Measurements from ENCODE around the gene PIK3CD. TPM values are rescaled to one million over a fixed set of nuclear protein-coding genes. Genes with fewer than 3 reads are reported as not detected.

Gene PIK3CD
- polyA plus RNA-seq, 1 experiment = 9.0 TPM

GRCh38 chr1:9634582-9634981, 16.9 kb upstream of the PIK3CD start:
- POLR2A ChIA-PET = no interaction called here
- H3K9me3 ChIP-seq (ENCODE audit: control insufficient read depth, insufficient read depth, low read length) = 0 out of 2 replicates have a peak, but pooled peaks cover 4% of the 10 kb centered on the region
- H3K4me3 ChIP-seq (ENCODE audit: low read depth, low read length) = no peak overlapping the region
- H3K27ac ChIP-seq (ENCODE audit: low read depth, low read length) = no peak overlapping the region
- TF ChIP-seq, protein P1, sequence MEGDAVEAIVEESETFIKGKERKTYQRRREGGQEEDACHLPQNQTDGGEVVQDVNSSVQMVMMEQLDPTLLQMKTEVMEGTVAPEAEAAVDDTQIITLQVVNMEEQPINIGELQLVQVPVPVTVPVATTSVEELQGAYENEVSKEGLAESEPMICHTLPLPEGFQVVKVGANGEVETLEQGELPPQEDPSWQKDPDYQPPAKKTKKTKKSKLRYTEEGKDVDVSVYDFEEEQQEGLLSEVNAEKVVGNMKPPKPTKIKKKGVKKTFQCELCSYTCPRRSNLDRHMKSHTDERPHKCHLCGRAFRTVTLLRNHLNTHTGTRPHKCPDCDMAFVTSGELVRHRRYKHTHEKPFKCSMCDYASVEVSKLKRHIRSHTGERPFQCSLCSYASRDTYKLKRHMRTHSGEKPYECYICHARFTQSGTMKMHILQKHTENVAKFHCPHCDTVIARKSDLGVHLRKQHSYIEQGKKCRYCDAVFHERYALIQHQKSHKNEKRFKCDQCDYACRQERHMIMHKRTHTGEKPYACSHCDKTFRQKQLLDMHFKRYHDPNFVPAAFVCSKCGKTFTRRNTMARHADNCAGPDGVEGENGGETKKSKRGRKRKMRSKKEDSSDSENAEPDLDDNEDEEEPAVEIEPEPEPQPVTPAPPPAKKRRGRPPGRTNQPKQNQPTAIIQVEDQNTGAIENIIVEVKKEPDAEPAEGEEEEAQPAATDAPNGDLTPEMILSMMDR (IDR thresholded peaks at IDR 0.05; ENCODE audit: low read depth, low read length) = no peak
- CTCF ChIA-PET = interaction anchor here (1.0 to 1.2 kb wide), 2 partner anchors 8 to 183 kb away, joined by 3 to 4 read pairs; no protein-coding TSS in a partner anchor
- H3K27me3 ChIP-seq (ENCODE audit: control insufficient read depth, insufficient read depth, low read length) = peaks cover 7% of the 10 kb centered on the region
- no peak for DNase-seq (ENCODE audit: low read depth, low spot score)

DNA sequence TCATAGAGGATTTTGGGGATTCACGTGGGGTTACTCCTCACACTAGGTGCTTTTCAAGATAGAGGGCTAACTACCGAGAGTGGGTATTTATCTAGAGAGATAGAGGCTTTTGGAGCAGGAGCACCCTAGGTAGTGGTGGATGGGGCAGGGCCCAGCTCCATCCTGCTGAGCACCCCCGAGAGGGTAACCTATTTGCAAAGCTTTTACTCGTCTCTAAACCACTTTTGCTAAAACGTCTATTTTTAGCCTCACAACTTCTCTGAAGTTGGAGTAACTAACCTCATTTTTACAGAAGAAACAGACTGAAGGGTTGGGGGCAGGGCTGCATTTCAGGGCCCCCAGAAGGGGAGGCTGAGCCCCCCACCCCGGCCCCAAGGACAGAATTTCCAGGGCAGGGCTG, 12.3 kb upstream of the PIK3CD start:
- no peak overlapping the region for H3K4me3 ChIP-seq (ENCODE audit: low read depth, low read length)
- TF ChIP-seq, protein P1 (IDR thresholded peaks at IDR 0.05; ENCODE audit: low read depth, low read length) = no peak
- ChIA-PET POLR2A (no interaction called here), CTCF (interaction anchor here (1.0 kb wide), 1 partner anchor 13 kb away, joined by 4 read pairs; no protein-coding TSS in a partner anchor)
- H3K27me3 ChIP-seq (ENCODE audit: control insufficient read depth, insufficient read depth, low read length) = peaks cover 10% of the 10 kb centered on the region
- H3K27ac ChIP-seq (ENCODE audit: low read depth, low read length) = no peak overlapping the region
- H3K9me3 ChIP-seq (ENCODE audit: control insufficient read depth, insufficient read depth, low read length) = 0 out of 2 replicates have a peak, but pooled peaks cover 4% of the 10 kb centered on the region
- DNase-seq (ENCODE audit: low read depth, low spot score) = no peak

GRCh38 chr1:9643351-9644256, 7.9 kb upstream of the PIK3CD start:
- DNase-seq (ENCODE audit: low read depth, low spot score) = no peak
- TF ChIP-seq, protein P1 (IDR thresholded peaks at IDR 0.05; ENCODE audit: low read depth, low read length) = no peak
- POLR2A ChIA-PET = interaction anchor here (0.6 to 0.8 kb wide), 2 partner anchors 14 to 410 kb away, joined by 5 to 18 read pairs; no protein-coding TSS in a partner anchor
- H3K27me3 ChIP-seq (ENCODE audit: control insufficient read depth, insufficient read depth, low read length) = peaks cover 10% of the 10 kb centered on the region
- H3K27ac ChIP-seq (ENCODE audit: low read depth, low read length) = no peak overlapping the region
- no peaks in the 10 kb centered on the region for H3K9me3 ChIP-seq (ENCODE audit: control insufficient read depth, insufficient read depth, low read length)
- CTCF ChIA-PET = interaction anchor here (1.1 to 1.7 kb wide), 2 partner anchors 17 to 28 kb away, joined by 3 to 6 read pairs; no protein-coding TSS in a partner anchor
- no peak overlapping the region for H3K4me3 ChIP-seq (ENCODE audit: low read depth, low read length)

DNA sequence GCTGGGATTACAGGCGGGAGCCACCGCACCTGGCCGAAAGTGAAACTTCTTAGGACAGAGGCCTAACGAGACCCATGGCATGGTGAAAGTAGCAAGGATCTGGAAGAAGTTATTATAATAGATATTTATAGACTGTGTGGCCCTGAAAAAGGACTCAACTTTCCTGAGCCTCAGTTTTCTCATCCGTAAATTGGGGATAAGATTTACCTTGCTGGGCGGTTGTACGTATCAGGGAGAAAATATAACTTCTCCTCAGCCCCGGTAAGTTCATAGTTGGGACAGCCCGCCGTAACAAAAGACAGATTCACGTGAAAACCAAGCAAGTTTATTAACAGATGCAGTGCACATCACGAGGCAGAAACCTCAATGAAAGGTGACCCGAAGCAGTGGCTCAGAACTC, 5.5 kb upstream of the PIK3CD start:
- DNase-seq (ENCODE audit: low read depth, low spot score) = no peak
- no peak overlapping the region for H3K4me3 ChIP-seq (ENCODE audit: low read depth, low read length)
- ChIA-PET POLR2A (no interaction called here), CTCF (interaction anchor here (0.7 kb wide), 1 partner anchor 14 kb away, joined by 6 read pairs; no protein-coding TSS in a partner anchor)
- H3K9me3 ChIP-seq (ENCODE audit: control insufficient read depth, insufficient read depth, low read length) = no peaks in the 10 kb centered on the region
- no peak overlapping the region for H3K27ac ChIP-seq (ENCODE audit: low read depth, low read length)
- TF ChIP-seq, protein P1 (IDR thresholded peaks at IDR 0.05; ENCODE audit: low read depth, low read length) = no peak
- peaks cover 17% of the 10 kb centered on the region for H3K27me3 ChIP-seq (ENCODE audit: control insufficient read depth, insufficient read depth, low read length)

- no peak for DNase-seq (ENCODE audit: low read depth, low spot score)
- no peak overlapping the region for H3K27ac ChIP-seq (ENCODE audit: low read depth, low read length)
- ChIA-PET CTCF (interaction anchor here (0.6 to 0.7 kb wide), 2 partner anchors 22 to 303 kb away, joined by 5 to 6 read pairs; no protein-coding TSS in a partner anchor), POLR2A (no interaction called here)
- TF ChIP-seq, protein P1 (IDR thresholded peaks at IDR 0.05; ENCODE audit: low read depth, low read length) = no peak
- no peak overlapping the region for H3K4me3 ChIP-seq (ENCODE audit: low read depth, low read length)
- no peaks in the 10 kb centered on the region for H3K9me3 ChIP-seq (ENCODE audit: control insufficient read depth, insufficient read depth, low read length)
- H3K27me3 ChIP-seq (ENCODE audit: control insufficient read depth, insufficient read depth, low read length) = peaks cover 15% of the 10 kb centered on the region
These were observed 3.4 kb upstream of the PIK3CD start for GRCh38 chr1:9648171-9648570.
